Transverse colon (tissue), 3 donors: ENCODE data around the gene HEATR5B.

Experiments
- CTCF ChIP-seq, 5 experiments: fragments of 200-600 bp in 3 of 5; fragments of 450-650 bp in 2 of 5; sonication (generic) in 3 of 5; IDR thresholded peaks; 1 replicate in 2 of 5; 2 replicates in 3 of 5; pipeline ENCODE4 v1.5.1; 2016 to 2017; ENCODE audit warnings: antibody characterized with exemption in 5 of 5, inconsistent platforms in 3 of 5, mild to moderate bottlenecking in 2 of 5, moderate library complexity in 1 of 5
- EP300 ChIP-seq: sonication (generic); formaldehyde crosslinking; IDR thresholded peaks from one replicate; pipeline ENCODE4 v1.6.1; 2017; ENCODE audit warnings: antibody characterized with exemption, low read depth

DNA sequence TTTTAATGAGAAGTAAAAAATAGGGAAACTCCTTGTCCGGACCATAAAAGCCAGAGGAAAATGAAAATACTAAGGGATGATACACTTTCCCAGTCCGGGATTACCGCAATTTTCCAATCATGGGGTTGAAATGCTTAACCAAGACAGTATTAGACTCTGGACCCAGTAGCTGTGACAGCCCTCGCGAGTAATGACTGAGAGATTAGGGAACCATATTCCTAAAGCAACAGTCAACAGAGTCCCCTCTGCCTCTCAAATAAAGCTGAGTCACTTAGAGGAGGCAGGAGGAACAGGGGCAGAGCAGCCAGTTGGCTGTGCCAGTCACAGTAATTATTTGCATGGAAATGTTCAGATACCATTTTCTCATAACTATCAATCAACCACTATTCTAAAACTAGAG, 35.0 kb upstream of the HEATR5B start:
- TF ChIP-seq CTCF (IDR thresholded peaks at IDR 0.05) (no peak), EP300 (no peak)
